Endodermal cell (in vitro differentiated cells): ENCODE results near the gene PLAC8. TPM values are rescaled to one million over a fixed set of nuclear protein-coding genes. Genes with fewer than 3 reads are reported as not detected.

Experiments
- DNase-seq: peaks from one replicate; pipeline ENCODE4 v3.0.0-alpha.2; 2017
- H3K27ac ChIP-seq: 2 replicates; pipeline ENCODE4 v1.5.1; 2013; ENCODE audit warnings: mild to moderate bottlenecking, low read depth, low read length, moderate library complexity
- H3K27me3 ChIP-seq: 2 replicates; pipeline ENCODE4 v1.6.1; 2013; ENCODE audit warnings: mild to moderate bottlenecking, low read length, moderate library complexity; ENCODE audit not compliant: insufficient read depth, control insufficient read depth, poor library complexity, severe bottlenecking
- H3K36me3 ChIP-seq: 2 replicates; pipeline ENCODE4 v1.7.0; 2013; ENCODE audit warnings: mild to moderate bottlenecking, low read length, moderate library complexity; ENCODE audit not compliant: control insufficient read depth, insufficient read depth
- H3K4me1 ChIP-seq: one replicate; pipeline ENCODE4 v1.7.0; 2013; ENCODE audit warnings: low read length; ENCODE audit not compliant: control insufficient read depth, insufficient read depth
- H3K4me3 ChIP-seq: 2 replicates; pipeline ENCODE4 v1.5.1; 2013; ENCODE audit warnings: mild to moderate bottlenecking, low read length, moderate library complexity
- H3K9ac ChIP-seq: 2 replicates; pipeline ENCODE4 v1.6.1; 2013; ENCODE audit warnings: mild to moderate bottlenecking, low read length, moderate library complexity; ENCODE audit not compliant: poor library complexity, severe bottlenecking; ENCODE audit errors: extremely low read depth
- H3K9me3 ChIP-seq: 2 replicates; pipeline ENCODE4 v1.6.1; 2013; ENCODE audit warnings: mild to moderate bottlenecking, low read length, moderate library complexity; ENCODE audit not compliant: control insufficient read depth
- H3K27ac Mint-ChIP-seq: 2 replicates; pipeline ENCODE4 v1.8.0; 2020; ENCODE audit warnings: mixed read lengths
- H3K27me3 Mint-ChIP-seq: 2 replicates; pipeline ENCODE4 v1.8.0; 2021; ENCODE audit warnings: mild to moderate bottlenecking, mixed read lengths; ENCODE audit not compliant: insufficient read depth
- H3K36me3 Mint-ChIP-seq: 2 replicates; pipeline ENCODE4 v1.8.0; 2020; ENCODE audit warnings: low read depth, mixed read lengths
- H3K4me1 Mint-ChIP-seq: 2 replicates; pipeline ENCODE4 v1.8.0; 2020; ENCODE audit warnings: mixed read lengths
- H3K4me3 Mint-ChIP-seq: 2 replicates; pipeline ENCODE4 v1.8.0; 2020; ENCODE audit warnings: mild to moderate bottlenecking, moderate library complexity, mixed read lengths
- H3K9me3 Mint-ChIP-seq: 2 replicates; pipeline ENCODE4 v1.8.0; 2020; ENCODE audit warnings: mild to moderate bottlenecking, mixed read lengths
- WGBS, 2 experiments: methylation state at CpG; one replicate each; pipeline versions ENCODE4 v1.1.5 to v1.1.7; 2013; ENCODE audit warnings: missing lambda C conversion rate in 2 of 2, mixed read lengths in 1 of 2; ENCODE audit not compliant: insufficient coverage in 1 of 2, insufficient read length in 1 of 2; 5-methylcytosine and 5-hydroxymethylcytosine counted together
- total RNA-seq, 2 donors: library from RNA; stranded (reverse); fragmentation: NEBNext Ultra II Directional in 1 of 2; extraction: Animal tissue kit (Norgen Biotek cat#: 25700) in 1 of 2; gene quantifications; 2 replicates in 1 of 2; 3 replicates in 1 of 2; pipeline ENCODE4 v1.2.1, GENCODE V29; 2021
- TF ChIP-seq, protein P1 (sequence below): fragments of 200-600 bp; sonication (generic); conservative IDR thresholded peaks from 2 replicates; pipeline ENCODE4 v1.5.0; 2021; ENCODE audit warnings: antibody characterized with exemption, mild to moderate bottlenecking

PLAC8 gene
- total RNA-seq, 2 donors from 2014 or later = 1.8 to 2.6 TPM

DNA sequence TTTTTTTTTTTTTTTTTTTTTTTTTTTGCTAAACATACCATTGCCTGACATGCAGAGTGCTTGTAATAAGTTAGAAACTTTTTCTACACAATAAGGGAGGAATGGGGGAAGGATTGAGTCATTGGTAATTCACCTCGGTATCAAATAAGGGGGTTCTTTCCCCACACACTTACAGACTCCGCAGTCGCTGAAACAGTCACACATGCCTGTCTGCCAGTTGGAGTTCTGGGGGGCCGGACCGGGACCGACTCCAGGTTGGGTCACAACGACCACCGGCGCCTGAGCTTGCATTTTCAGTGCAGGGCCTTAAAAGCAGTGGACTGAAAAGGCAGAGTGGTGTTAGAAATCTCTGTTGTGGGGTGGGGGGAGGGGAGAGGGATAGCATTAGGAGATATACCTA lies 6.9 kb downstream of the PLAC8 start:
- Mint-ChIP-seq H3K4me1 (peaks cover 2% of the 10 kb centered on the region), H3K27ac (no peak overlapping the region), H3K9me3 (no peaks in the 10 kb centered on the region), H3K36me3 (no peaks in the 10 kb centered on the region), H3K4me3 (no peak overlapping the region), H3K27me3 (peaks cover 11% of the 10 kb centered on the region)
- no peak overlapping the region for H3K4me3 ChIP-seq
- 86% methylated on average over 9 of the region's 9 CpGs; no CpG with 5 or more reads in 1 of the 2 experiments for WGBS, 2 experiments
- H3K9me3 ChIP-seq = no peaks in the 10 kb centered on the region
- H3K27me3 ChIP-seq = peaks cover 11% of the 10 kb centered on the region
- no peak for DNase-seq
- no peak overlapping the region for H3K9ac ChIP-seq
- H3K36me3 ChIP-seq = no peaks in the 10 kb centered on the region
- no peak overlapping the region for H3K27ac ChIP-seq
- TF ChIP-seq, protein P1, sequence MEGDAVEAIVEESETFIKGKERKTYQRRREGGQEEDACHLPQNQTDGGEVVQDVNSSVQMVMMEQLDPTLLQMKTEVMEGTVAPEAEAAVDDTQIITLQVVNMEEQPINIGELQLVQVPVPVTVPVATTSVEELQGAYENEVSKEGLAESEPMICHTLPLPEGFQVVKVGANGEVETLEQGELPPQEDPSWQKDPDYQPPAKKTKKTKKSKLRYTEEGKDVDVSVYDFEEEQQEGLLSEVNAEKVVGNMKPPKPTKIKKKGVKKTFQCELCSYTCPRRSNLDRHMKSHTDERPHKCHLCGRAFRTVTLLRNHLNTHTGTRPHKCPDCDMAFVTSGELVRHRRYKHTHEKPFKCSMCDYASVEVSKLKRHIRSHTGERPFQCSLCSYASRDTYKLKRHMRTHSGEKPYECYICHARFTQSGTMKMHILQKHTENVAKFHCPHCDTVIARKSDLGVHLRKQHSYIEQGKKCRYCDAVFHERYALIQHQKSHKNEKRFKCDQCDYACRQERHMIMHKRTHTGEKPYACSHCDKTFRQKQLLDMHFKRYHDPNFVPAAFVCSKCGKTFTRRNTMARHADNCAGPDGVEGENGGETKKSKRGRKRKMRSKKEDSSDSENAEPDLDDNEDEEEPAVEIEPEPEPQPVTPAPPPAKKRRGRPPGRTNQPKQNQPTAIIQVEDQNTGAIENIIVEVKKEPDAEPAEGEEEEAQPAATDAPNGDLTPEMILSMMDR = no peak
- H3K4me1 ChIP-seq = no peaks in the 10 kb centered on the region

DNA sequence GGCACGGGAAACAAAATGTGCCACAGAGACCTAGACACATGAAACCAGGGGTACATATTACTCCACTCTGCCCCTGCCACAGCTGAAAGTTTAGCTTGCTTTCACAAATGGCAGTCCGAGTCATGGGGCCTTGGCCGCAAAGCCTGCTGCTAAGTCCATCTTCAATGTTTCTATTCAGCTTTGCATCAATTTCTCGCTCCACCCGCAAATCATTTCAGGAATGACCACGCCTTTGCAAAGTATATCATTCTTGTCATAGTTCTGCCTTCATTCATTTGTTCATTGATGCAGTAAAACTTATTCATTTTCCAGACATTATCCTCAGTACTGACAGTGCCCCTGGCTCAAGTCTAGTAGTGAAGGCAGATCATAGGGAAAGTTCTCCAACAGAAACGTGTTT lies 9.5 kb downstream of the PLAC8 start:
- H3K27ac Mint-ChIP-seq = no peak overlapping the region
- H3K4me3 Mint-ChIP-seq = no peak overlapping the region
- Histone ChIP-seq H3K9me3 (no peaks in the 10 kb centered on the region), H3K4me1 (no peaks in the 10 kb centered on the region), H3K27me3 (peaks cover 11% of the 10 kb centered on the region), H3K4me3 (no peak overlapping the region), H3K27ac (no peak overlapping the region), H3K36me3 (no peaks in the 10 kb centered on the region), H3K9ac (no peak overlapping the region)
- TF ChIP-seq, protein P1 = no peak
- no peaks in the 10 kb centered on the region for H3K36me3 Mint-ChIP-seq
- WGBS, 2 experiments = 93 to 100% methylated on average over 7 of the region's 7 CpGs
- no peak for DNase-seq
- no peaks in the 10 kb centered on the region for H3K4me1 Mint-ChIP-seq
- no peaks in the 10 kb centered on the region for H3K9me3 Mint-ChIP-seq
- H3K27me3 Mint-ChIP-seq = peaks cover 11% of the 10 kb centered on the region

DNA sequence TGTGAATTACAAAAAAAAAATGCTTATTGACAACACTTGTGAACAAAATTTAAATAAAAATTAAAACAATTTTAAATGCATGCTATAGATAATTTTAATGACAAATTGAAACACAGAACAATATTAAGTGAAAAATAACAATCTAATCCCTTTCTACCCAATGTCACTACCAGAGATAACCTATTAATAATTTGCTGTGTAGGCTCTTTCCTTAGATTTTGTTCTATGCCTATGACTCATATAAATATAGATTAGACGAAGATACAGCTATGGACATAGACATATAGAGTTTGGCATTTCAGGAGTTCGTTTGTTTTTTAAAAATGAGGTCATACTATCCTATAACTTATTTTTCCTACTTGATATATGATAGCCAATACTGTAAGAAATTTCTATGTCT lies 18.1 kb downstream of the PLAC8 start:
- H3K4me1 ChIP-seq = no peaks in the 10 kb centered on the region
- H3K9ac ChIP-seq = no peak overlapping the region
- no peaks in the 10 kb centered on the region for H3K9me3 ChIP-seq
- H3K27ac ChIP-seq = no peak overlapping the region
- H3K27me3 ChIP-seq = no peaks in the 10 kb centered on the region
- Mint-ChIP-seq H3K27ac (no peak overlapping the region), H3K4me1 (no peaks in the 10 kb centered on the region), H3K27me3 (no peaks in the 10 kb centered on the region), H3K36me3 (no peaks in the 10 kb centered on the region), H3K9me3 (no peaks in the 10 kb centered on the region), H3K4me3 (no peak overlapping the region)
- DNase-seq = no peak
- TF ChIP-seq, protein P1 = no peak
- H3K4me3 ChIP-seq = no peak overlapping the region
- no peaks in the 10 kb centered on the region for H3K36me3 ChIP-seq
- 71% methylated on average over 1 of the region's 2 CpGs; no CpG with 5 or more reads in 1 of the 2 experiments for whole genome bisulfite sequencing, 2 experiments
